Ishikawa (cell line): ENCODE measurements around the gene INMT.

Source experiments
- CEBPB ChIP-seq: IDR thresholded peaks from 2 replicates; pipeline ENCODE4 v1.6.1; 2012
- EGR1 ChIP-seq: IDR thresholded peaks from 2 replicates; pipeline ENCODE4 v1.6.1; 2012
- EP300 ChIP-seq: IDR thresholded peaks from 2 replicates; pipeline ENCODE4 v1.6.1; 2012; ENCODE audit warnings: borderline replicate concordance
- FOXM1 ChIP-seq: IDR thresholded peaks from 2 replicates; pipeline ENCODE4 v1.6.1; 2012; ENCODE audit warnings: low read depth, borderline replicate concordance
- NFIC ChIP-seq: IDR thresholded peaks from 2 replicates; pipeline ENCODE4 v1.6.1; 2012
- RAD21 ChIP-seq: IDR thresholded peaks from 2 replicates; pipeline ENCODE4 v1.6.1; 2012; ENCODE audit warnings: low read depth
- REST ChIP-seq: IDR thresholded peaks from 2 replicates; pipeline ENCODE4 v1.6.1; 2012; ENCODE audit warnings: low read depth, mild to moderate bottlenecking
- TAF1 ChIP-seq: IDR thresholded peaks from 2 replicates; pipeline ENCODE4 v1.6.1; 2012; ENCODE audit warnings: low read depth, mild to moderate bottlenecking
- USF1 ChIP-seq: IDR thresholded peaks from 2 replicates; pipeline ENCODE4 v1.6.1; 2012
- ZBTB7A ChIP-seq: IDR thresholded peaks from 2 replicates; pipeline ENCODE4 v1.6.1; 2012; ENCODE audit warnings: low read depth
- TF ChIP-seq, protein P1 (sequence below): IDR thresholded peaks from 2 replicates; pipeline ENCODE4 v1.6.1; 2012

DNA sequence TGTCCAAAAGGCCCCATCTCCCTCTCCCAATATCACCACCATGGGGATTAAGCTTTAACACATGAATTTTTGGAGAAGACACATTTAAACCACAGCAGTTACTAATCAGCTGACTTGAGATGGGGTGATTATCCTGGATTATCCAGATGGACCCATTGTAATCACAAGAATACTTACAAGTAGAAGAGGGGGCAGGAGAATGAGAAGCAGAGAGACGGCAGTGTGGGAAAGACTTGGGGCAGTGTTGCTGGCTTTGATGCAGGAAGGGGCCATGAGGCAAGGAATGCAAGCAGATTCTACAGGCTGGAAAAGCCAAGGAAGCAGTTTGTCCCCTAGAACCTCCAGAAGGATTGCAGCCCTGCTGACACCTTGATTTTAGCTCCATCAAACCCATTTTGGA, 30.7 kb upstream of the INMT start:
- TF ChIP-seq REST (no peak), EP300 (no peak), ZBTB7A (no peak), NFIC (no peak), FOXM1 (no peak), USF1 (no peak), CEBPB (no peak), EGR1 (no peak), TAF1 (no peak), RAD21 (no peak)
- TF ChIP-seq, protein P1, sequence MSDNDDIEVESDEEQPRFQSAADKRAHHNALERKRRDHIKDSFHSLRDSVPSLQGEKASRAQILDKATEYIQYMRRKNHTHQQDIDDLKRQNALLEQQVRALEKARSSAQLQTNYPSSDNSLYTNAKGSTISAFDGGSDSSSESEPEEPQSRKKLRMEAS, result no peak
